Liver (tissue), 9 donors: Measurements from ENCODE around the gene MPRIP. TPM values are rescaled to one million over a fixed set of nuclear protein-coding genes. Genes with fewer than 3 reads are reported as not detected.

Experiments used
- DNase-seq: peaks from one replicate; pipeline ENCODE4 v3.0.0-alpha.2; 2017; ENCODE audit warnings: low spot score
- H3K27ac ChIP-seq, 2 donors: one replicate each; pipeline ENCODE4 v1.7.0; 2013; ENCODE audit warnings: inconsistent platforms in 2 of 2, low read length in 2 of 2, control low read depth in 1 of 2, low read depth in 1 of 2, mild to moderate bottlenecking in 1 of 2
- H3K27me3 ChIP-seq, 4 donors: one replicate each; pipeline versions ENCODE4 v1.6.1 to v1.7.0; 2013; ENCODE audit warnings: low read length in 3 of 4, inconsistent platforms in 1 of 4, mild to moderate bottlenecking in 1 of 4, moderate library complexity in 1 of 4; ENCODE audit not compliant: control insufficient read depth in 4 of 4, insufficient read depth in 4 of 4
- H3K36me3 ChIP-seq, 4 donors: one replicate each; pipeline versions ENCODE4 v1.6.1 to v1.7.0; 2013; ENCODE audit warnings: low read length in 3 of 4, mild to moderate bottlenecking in 3 of 4, low read depth in 1 of 4, moderate library complexity in 1 of 4; ENCODE audit not compliant: control insufficient read depth in 4 of 4, insufficient read depth in 3 of 4
- H3K4me1 ChIP-seq, 4 donors: one replicate each; pipeline versions ENCODE4 v1.6.1 to v1.7.0; 2013; ENCODE audit warnings: low read length in 3 of 4, mild to moderate bottlenecking in 3 of 4, moderate library complexity in 1 of 4; ENCODE audit not compliant: control insufficient read depth in 4 of 4, insufficient read depth in 4 of 4
- H3K4me3 ChIP-seq, 3 donors: one replicate each; pipeline versions ENCODE4 v1.6.1 to v1.7.0; 2013; ENCODE audit warnings: low read length in 3 of 3, control low read depth in 1 of 3, low read depth in 1 of 3, mild to moderate bottlenecking in 1 of 3
- H3K9ac ChIP-seq, 2 donors: one replicate each; pipeline ENCODE4 v1.7.0; 2013; ENCODE audit warnings: low read length in 2 of 2, mild to moderate bottlenecking in 2 of 2, moderate library complexity in 2 of 2, control low read depth in 1 of 2, low read depth in 1 of 2
- H3K9me3 ChIP-seq, 4 donors: one replicate each; pipeline versions ENCODE4 v1.6.1 to v1.7.0; 2013; ENCODE audit warnings: low read length in 3 of 4; ENCODE audit not compliant: control insufficient read depth in 4 of 4
- ATF3 ChIP-seq: IDR thresholded peaks from 2 replicates; pipeline ENCODE4 v1.6.1; 2016; ENCODE audit warnings: antibody characterized with exemption
- EGR1 ChIP-seq, 2 donors: IDR thresholded peaks; 2 replicates each; pipeline ENCODE4 v1.6.1; 2016 to 2018; ENCODE audit warnings: antibody characterized with exemption in 2 of 2, low read depth in 2 of 2
- FOXA1 ChIP-seq: IDR thresholded peaks from 2 replicates; pipeline ENCODE4 v1.6.1; 2016; ENCODE audit warnings: antibody characterized with exemption
- FOXA2 ChIP-seq: IDR thresholded peaks from 2 replicates; pipeline ENCODE4 v1.6.1; 2016; ENCODE audit warnings: antibody characterized with exemption
- GABPA ChIP-seq, 2 donors: IDR thresholded peaks in 1 of 2; conservative IDR thresholded peaks in 1 of 2; 2 replicates each; pipeline ENCODE4 v1.6.1; 2016; ENCODE audit warnings: antibody characterized with exemption in 2 of 2, mild to moderate bottlenecking in 1 of 2, moderate library complexity in 1 of 2
- HNF4A ChIP-seq, 2 donors: conservative IDR thresholded peaks; 2 replicates each; pipeline ENCODE4 v1.6.1; 2016; ENCODE audit warnings: antibody characterized with exemption in 2 of 2, mild to moderate bottlenecking in 2 of 2
- HNF4G ChIP-seq: IDR thresholded peaks from 2 replicates; pipeline ENCODE4 v1.6.1; 2016; ENCODE audit warnings: antibody characterized with exemption
- JUND ChIP-seq, 2 donors: IDR thresholded peaks; 2 replicates each; pipeline ENCODE4 v1.6.1; 2016; ENCODE audit warnings: antibody characterized with exemption in 2 of 2
- MAX ChIP-seq: IDR thresholded peaks from 2 replicates; pipeline ENCODE4 v1.6.1; 2016; ENCODE audit warnings: antibody characterized with exemption
- NR2F2 ChIP-seq: IDR thresholded peaks from 2 replicates; pipeline ENCODE4 v1.6.1; 2016; ENCODE audit warnings: antibody characterized with exemption
- RAD21 ChIP-seq, 2 donors: IDR thresholded peaks; 2 replicates each; pipeline ENCODE4 v1.6.1; 2016; ENCODE audit warnings: antibody characterized with exemption in 2 of 2, mild to moderate bottlenecking in 2 of 2
- REST ChIP-seq: IDR thresholded peaks from 2 replicates; pipeline ENCODE4 v1.6.1; 2016; ENCODE audit warnings: antibody characterized with exemption, mild to moderate bottlenecking
- RXRA ChIP-seq, 2 donors: IDR thresholded peaks; 2 replicates each; pipeline ENCODE4 v1.6.1; 2017 to 2018; ENCODE audit warnings: antibody characterized with exemption in 2 of 2, mild to moderate bottlenecking in 1 of 2
- SP1 ChIP-seq: IDR thresholded peaks from 2 replicates; pipeline ENCODE4 v1.6.1; 2018; ENCODE audit warnings: antibody characterized with exemption, mild to moderate bottlenecking
- TAF1 ChIP-seq: conservative IDR thresholded peaks from 2 replicates; pipeline ENCODE4 v1.6.1; 2016; ENCODE audit warnings: antibody characterized with exemption, mild to moderate bottlenecking
- YY1 ChIP-seq: IDR thresholded peaks from 2 replicates; pipeline ENCODE4 v1.6.1; 2016; ENCODE audit warnings: antibody characterized with exemption, mild to moderate bottlenecking
- ZBTB33 ChIP-seq: IDR thresholded peaks from 2 replicates; pipeline ENCODE4 v1.6.1; 2016; ENCODE audit warnings: antibody characterized with exemption
- WGBS: extraction: QIAGEN DNeasy Blood & Tissue Kit; methylation state at CpG from one replicate; pipeline ENCODE4 v1.1.7; 2013; 5-methylcytosine and 5-hydroxymethylcytosine counted together
- polyA plus RNA-seq, 2 donors: library from polyadenylated mRNA; stranded (reverse) in 1 of 2; unstranded in 1 of 2; fragments of 200-250 nt in 1 of 2; fragments of >200 nt in 1 of 2; fragmentation: Nextera tagmentation in 1 of 2; extraction: Ambion mirVana in 1 of 2; gene quantifications; one replicate each; pipeline versions ENCODE4 v1.2.1 to v1.2.3, GENCODE V29; 2013 to 2015
- total RNA-seq, 2 donors: library from RNA; depleted of rRNA; stranded (reverse); fragments of >200 nt; gene quantifications; one replicate each; pipeline ENCODE4 v1.2.3, GENCODE V29; 2014
- TF ChIP-seq, protein P1 (sequence below): fragments of 150-350 bp; IDR thresholded peaks from 2 replicates; pipeline ENCODE4 v1.5.1; 2017; ENCODE audit warnings: improper control_type of control experiment, low read depth, low read length; ENCODE audit not compliant: missing input control
- donor health status: healthy.
- donor health status: healthy.
- donor health status: healthy.
- donor health status: healthy.
- donor health status: healthy.

MPRIP gene
- total and polyA plus RNA-seq, 4 donors = 21.2 to 61.9 (median 34.7) TPM

- Histone ChIP-seq H3K27me3 (no peaks in the 10 kb centered on the region), H3K27ac (no peak overlapping the region), H3K4me1 (peaks cover 7 to 36% (median 27%) of the 10 kb centered on the region in 4 donors), H3K4me3 (no peak overlapping the region), H3K9ac (no peak overlapping the region), H3K36me3 (peaks cover 5 to 43% (median 13%) of the 10 kb centered on the region in 4 donors), H3K9me3 (no peaks in the 10 kb centered on the region)
- no peak for TF ChIP-seq HNF4G
- no peak for TF ChIP-seq EGR1 (IDR thresholded peaks at IDR 0.05; ENCODE audit: low read depth in 2 of 2)
- no peak for TF ChIP-seq JUND (IDR thresholded peaks at IDR 0.05)
- TF ChIP-seq NR2F2 = no peak
- TF ChIP-seq YY1 = no peak
- no peak for TF ChIP-seq RXRA (IDR thresholded peaks at IDR 0.05)
- TF ChIP-seq TAF1 = no peak
- no peak for TF ChIP-seq FOXA2
- TF ChIP-seq REST = no peak
- TF ChIP-seq SP1 = no peak
- TF ChIP-seq, protein P1, sequence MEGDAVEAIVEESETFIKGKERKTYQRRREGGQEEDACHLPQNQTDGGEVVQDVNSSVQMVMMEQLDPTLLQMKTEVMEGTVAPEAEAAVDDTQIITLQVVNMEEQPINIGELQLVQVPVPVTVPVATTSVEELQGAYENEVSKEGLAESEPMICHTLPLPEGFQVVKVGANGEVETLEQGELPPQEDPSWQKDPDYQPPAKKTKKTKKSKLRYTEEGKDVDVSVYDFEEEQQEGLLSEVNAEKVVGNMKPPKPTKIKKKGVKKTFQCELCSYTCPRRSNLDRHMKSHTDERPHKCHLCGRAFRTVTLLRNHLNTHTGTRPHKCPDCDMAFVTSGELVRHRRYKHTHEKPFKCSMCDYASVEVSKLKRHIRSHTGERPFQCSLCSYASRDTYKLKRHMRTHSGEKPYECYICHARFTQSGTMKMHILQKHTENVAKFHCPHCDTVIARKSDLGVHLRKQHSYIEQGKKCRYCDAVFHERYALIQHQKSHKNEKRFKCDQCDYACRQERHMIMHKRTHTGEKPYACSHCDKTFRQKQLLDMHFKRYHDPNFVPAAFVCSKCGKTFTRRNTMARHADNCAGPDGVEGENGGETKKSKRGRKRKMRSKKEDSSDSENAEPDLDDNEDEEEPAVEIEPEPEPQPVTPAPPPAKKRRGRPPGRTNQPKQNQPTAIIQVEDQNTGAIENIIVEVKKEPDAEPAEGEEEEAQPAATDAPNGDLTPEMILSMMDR = no peak
- no peak for TF ChIP-seq GABPA (IDR thresholded peaks at IDR 0.05 in 1 of 2, conservative IDR thresholded peaks at IDR 0.05 in 1 of 2)
- TF ChIP-seq HNF4A (conservative IDR thresholded peaks at IDR 0.05) = no peak
- no peak for TF ChIP-seq ATF3
- no peak for TF ChIP-seq RAD21 (IDR thresholded peaks at IDR 0.05)
- TF ChIP-seq MAX = no peak
- TF ChIP-seq ZBTB33 = no peak
- no peak for TF ChIP-seq FOXA1
- no peak for DNase-seq
- WGBS = 81% methylated on average over 7 of the region's 7 CpGs
These were observed 111.5 kb downstream of the MPRIP start for GRCh38 chr17:17153709-17154108.
